Cardiac fibroblast (primary cell): Measurements from ENCODE around the gene FAM222B.

ENCODE experiments used
- DNase-seq, 2 donors: peaks; one replicate each; pipeline versions ENCODE4 v3.0.0 to v3.0.0-alpha.2; 2010; ENCODE audit warnings: low read depth in 2 of 2
- H3K4me3 ChIP-seq, 2 donors: replicated peaks in 1 of 2; 1 replicate in 1 of 2; 2 replicates in 1 of 2; pipeline ENCODE4 v1.5.1; 2011; ENCODE audit warnings: low read depth in 2 of 2, low read length in 2 of 2, mild to moderate bottlenecking in 2 of 2, moderate library complexity in 1 of 2
- TF ChIP-seq, protein P1 (sequence below): IDR thresholded peaks from one replicate; pipeline ENCODE4 v1.5.1; 2011; ENCODE audit warnings: low read depth, mild to moderate bottlenecking, low read length, inconsistent platforms

FAM222B gene

DNA sequence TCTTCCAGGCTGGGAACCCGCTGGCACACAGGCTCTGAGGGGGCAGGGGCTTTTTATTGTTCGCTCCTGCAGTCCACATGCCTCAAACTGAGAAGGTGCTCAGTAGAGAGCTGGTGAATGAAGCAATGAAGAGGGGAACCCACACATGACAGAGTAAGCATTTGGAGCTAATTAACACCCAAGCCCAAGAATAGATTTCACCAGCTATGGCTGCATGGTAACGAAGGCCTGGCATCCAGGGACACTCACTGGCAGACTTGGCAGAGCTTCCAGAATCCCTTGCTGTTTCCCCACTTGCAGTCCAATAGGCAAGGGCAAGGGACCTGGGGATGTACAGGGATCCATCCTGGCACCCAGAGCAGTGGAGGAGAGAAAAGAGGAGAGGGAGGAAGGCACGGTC, 42.8 kb upstream of the FAM222B start:
- no peak for DNase-seq
- H3K4me3 ChIP-seq, result no peak overlapping the region
- TF ChIP-seq, protein P1, sequence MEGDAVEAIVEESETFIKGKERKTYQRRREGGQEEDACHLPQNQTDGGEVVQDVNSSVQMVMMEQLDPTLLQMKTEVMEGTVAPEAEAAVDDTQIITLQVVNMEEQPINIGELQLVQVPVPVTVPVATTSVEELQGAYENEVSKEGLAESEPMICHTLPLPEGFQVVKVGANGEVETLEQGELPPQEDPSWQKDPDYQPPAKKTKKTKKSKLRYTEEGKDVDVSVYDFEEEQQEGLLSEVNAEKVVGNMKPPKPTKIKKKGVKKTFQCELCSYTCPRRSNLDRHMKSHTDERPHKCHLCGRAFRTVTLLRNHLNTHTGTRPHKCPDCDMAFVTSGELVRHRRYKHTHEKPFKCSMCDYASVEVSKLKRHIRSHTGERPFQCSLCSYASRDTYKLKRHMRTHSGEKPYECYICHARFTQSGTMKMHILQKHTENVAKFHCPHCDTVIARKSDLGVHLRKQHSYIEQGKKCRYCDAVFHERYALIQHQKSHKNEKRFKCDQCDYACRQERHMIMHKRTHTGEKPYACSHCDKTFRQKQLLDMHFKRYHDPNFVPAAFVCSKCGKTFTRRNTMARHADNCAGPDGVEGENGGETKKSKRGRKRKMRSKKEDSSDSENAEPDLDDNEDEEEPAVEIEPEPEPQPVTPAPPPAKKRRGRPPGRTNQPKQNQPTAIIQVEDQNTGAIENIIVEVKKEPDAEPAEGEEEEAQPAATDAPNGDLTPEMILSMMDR, result no peak

DNA sequence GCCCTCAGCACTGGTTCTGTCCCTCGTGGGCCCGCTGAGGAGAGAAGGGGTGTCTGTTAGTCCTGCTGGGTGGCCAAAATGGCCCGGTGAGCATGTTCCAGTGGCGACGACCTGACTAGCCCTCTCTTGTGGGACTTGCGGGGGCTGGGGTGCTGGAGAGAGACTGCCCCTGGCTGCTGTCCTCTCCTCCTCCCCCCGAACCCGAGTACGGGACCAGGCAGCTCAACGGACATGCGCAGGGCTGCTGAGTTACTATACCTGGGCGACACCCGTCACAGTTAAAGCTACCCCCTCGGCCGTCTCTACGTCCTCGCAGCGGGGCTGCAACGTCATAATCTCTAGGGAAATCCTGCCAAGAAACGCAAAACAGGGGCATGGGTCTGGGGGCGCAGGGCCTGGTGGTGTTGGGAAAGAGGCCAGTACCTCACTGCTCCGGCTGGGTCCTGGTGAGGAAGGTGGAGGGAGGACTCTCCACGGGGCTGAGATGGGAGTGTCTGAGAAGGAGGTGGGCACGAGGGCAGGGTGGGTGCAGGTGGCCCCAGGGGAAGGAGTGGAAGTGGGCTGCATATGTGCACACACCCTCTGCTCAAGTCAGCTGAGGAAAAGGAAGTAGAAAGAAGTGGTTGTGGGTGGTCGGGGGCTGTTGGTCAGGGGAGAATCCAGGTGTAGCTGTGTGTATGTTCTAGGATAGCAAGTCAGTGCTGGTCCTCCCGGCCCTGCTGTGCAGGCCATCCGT, 41.5 kb upstream of the FAM222B start:
- DNase-seq, result no peak

DNA sequence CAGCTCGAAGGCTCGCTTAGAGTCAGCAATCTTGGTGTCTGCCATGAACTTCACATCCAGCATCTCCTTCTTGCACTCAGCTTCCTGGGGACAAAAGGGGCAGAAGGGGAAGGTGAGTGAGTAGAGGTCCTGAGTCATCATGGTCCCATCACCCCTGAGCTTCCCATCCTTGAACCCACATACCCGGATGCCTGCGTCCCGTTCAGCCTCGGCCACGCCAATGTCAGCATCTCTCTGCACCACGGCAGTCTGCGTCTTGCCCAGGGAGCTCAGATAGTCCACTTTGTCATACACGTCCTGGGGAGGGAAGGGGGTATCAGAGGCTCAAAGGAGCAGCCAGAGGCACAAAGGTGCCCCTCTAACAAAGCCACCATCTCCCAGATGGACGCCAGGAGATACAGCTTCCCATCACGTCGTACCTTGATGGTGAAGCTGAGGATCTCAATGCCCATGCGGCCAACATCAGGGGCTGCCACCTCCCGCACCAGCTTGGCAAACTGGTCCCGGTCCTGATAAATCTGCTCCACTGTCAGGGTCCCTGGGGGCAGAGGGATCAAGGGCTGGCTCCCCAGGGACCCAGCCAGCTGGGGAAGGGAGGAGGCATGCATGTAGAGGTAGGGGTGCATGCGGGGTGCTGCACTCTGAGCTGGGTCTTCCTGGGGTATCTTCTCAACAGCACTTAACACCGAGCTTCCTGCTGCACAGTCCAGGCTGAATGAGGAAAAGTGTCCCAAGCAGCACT, 39.7 kb upstream of the FAM222B start:
- TF ChIP-seq, protein P1, result no peak
- no peak overlapping the region for H3K4me3 ChIP-seq
- DNase-seq, result no peak

More for the DNA sequence above, 41.5 kb upstream of the FAM222B start:
- H3K4me3 ChIP-seq, result no peak overlapping the region
- TF ChIP-seq, protein P1, result no peak

DNA sequence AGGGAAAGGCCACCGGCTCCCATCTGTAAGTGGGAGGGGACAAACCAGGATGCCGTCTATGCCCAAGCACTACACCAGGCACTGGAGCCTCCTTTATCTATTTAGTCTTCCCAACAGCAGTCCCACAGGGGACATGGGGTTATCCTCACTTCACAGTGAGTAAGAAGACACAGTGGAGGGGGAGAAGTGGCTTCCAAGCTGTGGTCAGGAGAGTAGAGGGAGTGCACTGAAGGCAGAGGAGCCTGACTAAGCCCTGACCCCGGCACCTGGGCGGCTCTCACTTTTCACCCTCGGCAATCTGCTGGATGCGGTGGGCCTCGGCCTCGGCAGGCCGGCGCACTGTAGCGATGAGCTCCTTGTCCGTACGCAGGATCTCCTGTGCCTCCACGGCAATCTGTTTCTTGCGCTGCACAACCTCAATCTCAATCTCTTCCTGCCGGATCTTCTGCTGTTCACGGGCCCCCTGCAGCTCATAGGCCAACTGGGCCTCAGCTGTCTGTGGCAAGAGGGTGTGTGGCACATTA, 39.0 kb upstream of the FAM222B start:
- TF ChIP-seq, protein P1, result no peak
- H3K4me3 ChIP-seq, result no peak overlapping the region
- no peak for DNase-seq

DNA sequence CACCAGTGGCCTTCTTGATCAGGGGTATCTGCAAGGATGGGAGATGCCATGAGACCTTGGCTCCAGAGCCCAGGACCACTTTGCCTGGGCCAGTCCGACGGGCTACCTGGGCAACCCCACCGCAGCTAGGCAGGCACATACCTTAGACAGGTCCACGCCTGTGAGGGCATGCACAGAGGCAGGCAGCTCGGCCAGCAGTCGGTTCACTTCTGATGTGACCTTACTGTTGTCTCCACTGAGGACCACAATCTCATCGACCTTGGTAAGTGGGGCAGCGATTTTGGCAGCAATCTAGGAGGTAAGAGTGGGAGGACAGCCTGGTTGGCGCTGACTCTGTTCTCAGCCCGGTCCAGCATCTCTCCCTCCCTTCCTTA, 38.0 kb upstream of the FAM222B start:
- DNase-seq, result no peak
- H3K4me3 ChIP-seq, result no peak overlapping the region
- TF ChIP-seq, protein P1, result no peak

DNA sequence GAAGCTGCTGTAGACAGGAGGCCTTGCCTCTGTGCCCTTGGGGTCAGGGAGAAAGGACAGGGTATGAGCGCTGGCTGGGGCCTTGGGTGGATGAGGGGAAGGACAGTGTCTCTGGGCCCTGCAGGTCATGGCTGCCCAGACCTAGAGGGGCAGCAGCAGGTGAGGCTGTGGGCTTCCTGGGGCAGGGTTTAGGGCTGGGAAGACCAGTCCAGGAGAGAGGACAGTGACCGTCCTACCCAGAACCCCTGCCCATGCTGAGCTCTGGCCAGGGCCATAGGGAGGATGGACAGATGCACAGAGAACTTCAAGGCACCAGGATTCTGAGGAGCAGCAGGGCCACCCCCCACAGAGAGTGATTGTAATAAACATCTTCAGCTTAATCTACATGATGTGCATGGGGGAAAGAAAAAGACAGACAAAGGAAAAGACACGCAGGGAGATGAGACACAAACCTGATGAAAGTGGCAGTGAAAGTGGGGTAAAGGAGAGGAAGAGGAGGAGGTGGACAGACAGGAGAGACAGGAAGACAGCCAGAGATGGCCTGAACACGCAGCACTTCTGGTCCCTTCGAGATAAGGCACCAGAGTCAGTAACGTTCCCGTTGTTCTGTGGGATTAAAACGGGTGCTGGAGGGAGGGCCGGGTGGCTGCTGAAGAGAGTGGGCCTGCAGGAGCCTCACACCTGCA, 37.4 kb upstream of the FAM222B start:
- TF ChIP-seq, protein P1, result no peak
- no peak for DNase-seq
- H3K4me3 ChIP-seq, result no peak overlapping the region
